Liver (tissue), 9 donors: Measurements from ENCODE around the gene DCUN1D2. TPM values are rescaled to one million over a fixed set of nuclear protein-coding genes. Genes with fewer than 3 reads are reported as not detected.

ENCODE experiments used
- DNase-seq: peaks from one replicate; pipeline ENCODE4 v3.0.0-alpha.2; 2017; ENCODE audit warnings: low spot score
- H3K27ac ChIP-seq, 2 donors: one replicate each; pipeline ENCODE4 v1.7.0; 2013; ENCODE audit warnings: inconsistent platforms in 2 of 2, low read length in 2 of 2, control low read depth in 1 of 2, low read depth in 1 of 2, mild to moderate bottlenecking in 1 of 2
- H3K27me3 ChIP-seq, 4 donors: one replicate each; pipeline versions ENCODE4 v1.6.1 to v1.7.0; 2013; ENCODE audit warnings: low read length in 3 of 4, inconsistent platforms in 1 of 4, mild to moderate bottlenecking in 1 of 4, moderate library complexity in 1 of 4; ENCODE audit not compliant: control insufficient read depth in 4 of 4, insufficient read depth in 4 of 4
- H3K36me3 ChIP-seq, 4 donors: one replicate each; pipeline versions ENCODE4 v1.6.1 to v1.7.0; 2013; ENCODE audit warnings: low read length in 3 of 4, mild to moderate bottlenecking in 3 of 4, low read depth in 1 of 4, moderate library complexity in 1 of 4; ENCODE audit not compliant: control insufficient read depth in 4 of 4, insufficient read depth in 3 of 4
- H3K4me1 ChIP-seq, 4 donors: one replicate each; pipeline versions ENCODE4 v1.6.1 to v1.7.0; 2013; ENCODE audit warnings: low read length in 3 of 4, mild to moderate bottlenecking in 3 of 4, moderate library complexity in 1 of 4; ENCODE audit not compliant: control insufficient read depth in 4 of 4, insufficient read depth in 4 of 4
- H3K4me3 ChIP-seq, 3 donors: one replicate each; pipeline versions ENCODE4 v1.6.1 to v1.7.0; 2013; ENCODE audit warnings: low read length in 3 of 3, control low read depth in 1 of 3, low read depth in 1 of 3, mild to moderate bottlenecking in 1 of 3
- H3K9ac ChIP-seq, 2 donors: one replicate each; pipeline ENCODE4 v1.7.0; 2013; ENCODE audit warnings: low read length in 2 of 2, mild to moderate bottlenecking in 2 of 2, moderate library complexity in 2 of 2, control low read depth in 1 of 2, low read depth in 1 of 2
- H3K9me3 ChIP-seq, 4 donors: one replicate each; pipeline versions ENCODE4 v1.6.1 to v1.7.0; 2013; ENCODE audit warnings: low read length in 3 of 4; ENCODE audit not compliant: control insufficient read depth in 4 of 4
- EGR1 ChIP-seq, 2 donors: IDR thresholded peaks; 2 replicates each; pipeline ENCODE4 v1.6.1; 2016 to 2018; ENCODE audit warnings: antibody characterized with exemption in 2 of 2, low read depth in 2 of 2
- FOXA2 ChIP-seq: IDR thresholded peaks from 2 replicates; pipeline ENCODE4 v1.6.1; 2016; ENCODE audit warnings: antibody characterized with exemption
- GABPA ChIP-seq, 2 donors: IDR thresholded peaks in 1 of 2; conservative IDR thresholded peaks in 1 of 2; 2 replicates each; pipeline ENCODE4 v1.6.1; 2016; ENCODE audit warnings: antibody characterized with exemption in 2 of 2, mild to moderate bottlenecking in 1 of 2, moderate library complexity in 1 of 2
- HNF4A ChIP-seq, 2 donors: conservative IDR thresholded peaks; 2 replicates each; pipeline ENCODE4 v1.6.1; 2016; ENCODE audit warnings: antibody characterized with exemption in 2 of 2, mild to moderate bottlenecking in 2 of 2
- HNF4G ChIP-seq: IDR thresholded peaks from 2 replicates; pipeline ENCODE4 v1.6.1; 2016; ENCODE audit warnings: antibody characterized with exemption
- JUND ChIP-seq, 2 donors: IDR thresholded peaks; 2 replicates each; pipeline ENCODE4 v1.6.1; 2016; ENCODE audit warnings: antibody characterized with exemption in 2 of 2
- NR2F2 ChIP-seq: IDR thresholded peaks from 2 replicates; pipeline ENCODE4 v1.6.1; 2016; ENCODE audit warnings: antibody characterized with exemption
- RAD21 ChIP-seq, 2 donors: IDR thresholded peaks; 2 replicates each; pipeline ENCODE4 v1.6.1; 2016; ENCODE audit warnings: antibody characterized with exemption in 2 of 2, mild to moderate bottlenecking in 2 of 2
- TAF1 ChIP-seq: conservative IDR thresholded peaks from 2 replicates; pipeline ENCODE4 v1.6.1; 2016; ENCODE audit warnings: antibody characterized with exemption, mild to moderate bottlenecking
- YY1 ChIP-seq: IDR thresholded peaks from 2 replicates; pipeline ENCODE4 v1.6.1; 2016; ENCODE audit warnings: antibody characterized with exemption, mild to moderate bottlenecking
- WGBS: extraction: QIAGEN DNeasy Blood & Tissue Kit; methylation state at CpG from one replicate; pipeline ENCODE4 v1.1.7; 2013; 5-methylcytosine and 5-hydroxymethylcytosine counted together
- polyA plus RNA-seq, 2 donors: library from polyadenylated mRNA; stranded (reverse) in 1 of 2; unstranded in 1 of 2; fragments of 200-250 nt in 1 of 2; fragments of >200 nt in 1 of 2; fragmentation: Nextera tagmentation in 1 of 2; extraction: Ambion mirVana in 1 of 2; gene quantifications; one replicate each; pipeline versions ENCODE4 v1.2.1 to v1.2.3, GENCODE V29; 2013 to 2015
- total RNA-seq, 2 donors: library from RNA; depleted of rRNA; stranded (reverse); fragments of >200 nt; gene quantifications; one replicate each; pipeline ENCODE4 v1.2.3, GENCODE V29; 2014
- TF ChIP-seq, protein P1 (sequence below): IDR thresholded peaks from 2 replicates; pipeline ENCODE4 v1.6.1; 2016; ENCODE audit warnings: antibody characterized with exemption
- TF ChIP-seq, protein P2 (sequence below): IDR thresholded peaks from 2 replicates; pipeline ENCODE4 v1.6.1; 2016; ENCODE audit warnings: antibody characterized with exemption
- TF ChIP-seq, protein P3 (sequence below): IDR thresholded peaks from 2 replicates; pipeline ENCODE4 v1.6.1; 2016; ENCODE audit warnings: antibody characterized with exemption
- TF ChIP-seq, protein P4 (sequence below): fragments of 150-350 bp; IDR thresholded peaks from 2 replicates; pipeline ENCODE4 v1.5.1; 2017; ENCODE audit warnings: improper control_type of control experiment, low read depth, low read length; ENCODE audit not compliant: missing input control
- donor health status: healthy.
- donor health status: healthy.
- donor health status: healthy.
- donor health status: healthy.
- donor health status: healthy.

The DCUN1D2 gene
- total and polyA plus RNA-seq, 4 donors = 4.0 to 13.1 (median 5.5) TPM

DNA sequence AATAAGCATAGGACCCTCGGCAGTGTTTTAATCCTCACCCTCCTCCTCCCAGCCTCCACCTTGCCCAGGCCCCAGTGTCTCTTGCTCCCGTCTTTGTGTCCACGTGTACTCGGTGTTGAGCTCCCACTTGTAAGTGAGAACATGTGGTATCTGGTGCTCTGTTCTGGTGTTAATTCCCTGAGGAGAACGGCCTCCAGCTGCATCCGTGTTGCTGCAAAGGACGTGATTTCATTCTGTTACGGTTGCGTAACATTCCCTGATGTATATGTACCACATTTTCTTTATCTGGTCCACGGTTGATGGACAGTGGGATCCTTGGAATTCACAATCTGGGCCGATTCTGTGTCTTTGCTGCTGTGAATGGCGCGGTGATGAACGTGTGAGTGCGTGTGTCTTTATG is 49.3 kb upstream of the DCUN1D2 start:
- TF ChIP-seq HNF4A (conservative IDR thresholded peaks at IDR 0.05) (no peak), JUND (IDR thresholded peaks at IDR 0.05) (no peak), RAD21 (IDR thresholded peaks at IDR 0.05) (no peak), NR2F2 (no peak), GABPA (IDR thresholded peaks at IDR 0.05 in 1 of 2, conservative IDR thresholded peaks at IDR 0.05 in 1 of 2) (no peak), YY1 (no peak), HNF4G (no peak)
- TF ChIP-seq, protein P1, sequence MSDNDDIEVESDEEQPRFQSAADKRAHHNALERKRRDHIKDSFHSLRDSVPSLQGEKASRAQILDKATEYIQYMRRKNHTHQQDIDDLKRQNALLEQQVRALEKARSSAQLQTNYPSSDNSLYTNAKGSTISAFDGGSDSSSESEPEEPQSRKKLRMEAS = no peak
- TF ChIP-seq, protein P2, sequence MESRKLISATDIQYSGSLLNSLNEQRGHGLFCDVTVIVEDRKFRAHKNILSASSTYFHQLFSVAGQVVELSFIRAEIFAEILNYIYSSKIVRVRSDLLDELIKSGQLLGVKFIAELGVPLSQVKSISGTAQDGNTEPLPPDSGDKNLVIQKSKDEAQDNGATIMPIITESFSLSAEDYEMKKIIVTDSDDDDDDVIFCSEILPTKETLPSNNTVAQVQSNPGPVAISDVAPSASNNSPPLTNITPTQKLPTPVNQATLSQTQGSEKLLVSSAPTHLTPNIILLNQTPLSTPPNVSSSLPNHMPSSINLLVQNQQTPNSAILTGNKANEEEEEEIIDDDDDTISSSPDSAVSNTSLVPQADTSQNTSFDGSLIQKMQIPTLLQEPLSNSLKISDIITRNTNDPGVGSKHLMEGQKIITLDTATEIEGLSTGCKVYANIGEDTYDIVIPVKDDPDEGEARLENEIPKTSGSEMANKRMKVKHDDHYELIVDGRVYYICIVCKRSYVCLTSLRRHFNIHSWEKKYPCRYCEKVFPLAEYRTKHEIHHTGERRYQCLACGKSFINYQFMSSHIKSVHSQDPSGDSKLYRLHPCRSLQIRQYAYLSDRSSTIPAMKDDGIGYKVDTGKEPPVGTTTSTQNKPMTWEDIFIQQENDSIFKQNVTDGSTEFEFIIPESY = no peak
- WGBS = 95% methylated on average over 15 of the region's 15 CpGs
- Histone ChIP-seq H3K4me1 (no peaks in the 10 kb centered on the region), H3K4me3 (no peak overlapping the region), H3K9ac (no peak overlapping the region), H3K27me3 (no peaks in the 10 kb centered on the region), H3K36me3 (peaks cover 0 to 7% (median 2%) of the 10 kb centered on the region in 4 donors), H3K27ac (no peak overlapping the region), H3K9me3 (no peaks in the 10 kb centered on the region)
- DNase-seq = no peak

DNA sequence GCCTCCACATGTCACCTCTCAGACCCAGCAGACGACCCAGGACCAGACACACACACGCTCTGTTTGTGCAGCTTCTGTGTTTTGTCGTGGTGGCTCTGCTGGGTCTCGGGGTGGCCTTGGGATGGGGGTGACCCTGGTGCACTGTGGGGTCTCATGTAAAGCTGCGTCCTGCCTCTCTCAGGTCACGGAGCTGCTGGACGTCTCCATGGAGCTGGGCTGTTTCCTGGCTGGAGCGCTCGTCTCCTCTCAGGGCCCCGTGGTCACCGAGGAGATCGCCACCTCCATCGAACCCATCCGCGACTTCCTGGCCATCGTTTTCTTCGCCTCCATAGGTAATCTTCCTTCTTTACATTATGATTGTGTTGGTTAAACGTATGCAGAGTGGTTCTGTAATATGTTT is 48.7 kb upstream of the DCUN1D2 start:
- Histone ChIP-seq H3K9ac (no peak overlapping the region), H3K27ac (no peak overlapping the region), H3K4me1 (no peaks in the 10 kb centered on the region), H3K9me3 (no peaks in the 10 kb centered on the region), H3K4me3 (no peak overlapping the region), H3K27me3 (no peaks in the 10 kb centered on the region), H3K36me3 (peaks cover 0 to 7% (median 2%) of the 10 kb centered on the region in 4 donors)
- DNase-seq = no peak
- TF ChIP-seq, protein P1 = no peak
- TF ChIP-seq GABPA (IDR thresholded peaks at IDR 0.05 in 1 of 2, conservative IDR thresholded peaks at IDR 0.05 in 1 of 2) = no peak
- no peak for TF ChIP-seq YY1
- no peak for TF ChIP-seq NR2F2
- TF ChIP-seq FOXA2 = no peak
- TF ChIP-seq, protein P3, sequence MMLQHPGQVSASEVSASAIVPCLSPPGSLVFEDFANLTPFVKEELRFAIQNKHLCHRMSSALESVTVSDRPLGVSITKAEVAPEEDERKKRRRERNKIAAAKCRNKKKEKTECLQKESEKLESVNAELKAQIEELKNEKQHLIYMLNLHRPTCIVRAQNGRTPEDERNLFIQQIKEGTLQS = no peak
- WGBS = 95% methylated on average over 18 of the region's 18 CpGs

DNA sequence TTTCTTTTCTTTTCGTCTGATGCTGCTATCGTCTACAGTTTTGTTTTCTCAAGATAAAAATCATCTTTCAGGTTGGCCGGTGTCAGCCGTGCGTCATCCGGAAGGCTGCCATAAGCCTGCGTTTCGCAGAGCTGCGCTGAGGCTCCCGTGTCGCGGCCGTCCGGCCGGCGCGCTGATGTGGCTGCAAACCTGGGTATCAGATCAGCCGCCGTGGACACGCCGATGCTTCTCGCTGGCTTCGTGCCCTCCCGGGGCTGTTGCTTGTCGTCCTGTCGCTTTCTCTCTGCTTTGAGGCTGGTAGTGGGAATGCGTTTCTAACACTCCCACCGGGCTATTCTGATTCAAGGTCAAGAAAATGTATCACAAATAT is 48.2 kb upstream of the DCUN1D2 start:
- H3K27ac ChIP-seq = no peak overlapping the region
- H3K27me3 ChIP-seq = no peaks in the 10 kb centered on the region
- TF ChIP-seq TAF1 (no peak), HNF4G (no peak), EGR1 (IDR thresholded peaks at IDR 0.05; ENCODE audit: low read depth in 2 of 2) (no peak), FOXA2 (no peak)
- TF ChIP-seq, protein P4, sequence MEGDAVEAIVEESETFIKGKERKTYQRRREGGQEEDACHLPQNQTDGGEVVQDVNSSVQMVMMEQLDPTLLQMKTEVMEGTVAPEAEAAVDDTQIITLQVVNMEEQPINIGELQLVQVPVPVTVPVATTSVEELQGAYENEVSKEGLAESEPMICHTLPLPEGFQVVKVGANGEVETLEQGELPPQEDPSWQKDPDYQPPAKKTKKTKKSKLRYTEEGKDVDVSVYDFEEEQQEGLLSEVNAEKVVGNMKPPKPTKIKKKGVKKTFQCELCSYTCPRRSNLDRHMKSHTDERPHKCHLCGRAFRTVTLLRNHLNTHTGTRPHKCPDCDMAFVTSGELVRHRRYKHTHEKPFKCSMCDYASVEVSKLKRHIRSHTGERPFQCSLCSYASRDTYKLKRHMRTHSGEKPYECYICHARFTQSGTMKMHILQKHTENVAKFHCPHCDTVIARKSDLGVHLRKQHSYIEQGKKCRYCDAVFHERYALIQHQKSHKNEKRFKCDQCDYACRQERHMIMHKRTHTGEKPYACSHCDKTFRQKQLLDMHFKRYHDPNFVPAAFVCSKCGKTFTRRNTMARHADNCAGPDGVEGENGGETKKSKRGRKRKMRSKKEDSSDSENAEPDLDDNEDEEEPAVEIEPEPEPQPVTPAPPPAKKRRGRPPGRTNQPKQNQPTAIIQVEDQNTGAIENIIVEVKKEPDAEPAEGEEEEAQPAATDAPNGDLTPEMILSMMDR = no peak
- H3K9ac ChIP-seq = no peak overlapping the region
- no peak overlapping the region for H3K4me3 ChIP-seq
- 95% methylated on average over 28 of the region's 28 CpGs for WGBS
- DNase-seq = no peak
- H3K36me3 ChIP-seq = peaks cover 0 to 7% (median 2%) of the 10 kb centered on the region in 4 donors
- no peaks in the 10 kb centered on the region for H3K4me1 ChIP-seq
- H3K9me3 ChIP-seq = no peaks in the 10 kb centered on the region
